ENCODE results near the gene TMOD3.

Gene TMOD3

GRCh38 chr15:51870774-51871173, 41.3 kb downstream of the TMOD3 start:
- peaks cover 4% of the 10 kb centered on the region; the same call in 1 of the 2 replicates for H3K36me3 ChIP-seq (ENCODE audit: low read length)
- no peak overlapping the region for H3K27ac ChIP-seq (ENCODE audit: low read depth, low read length)
- no peaks in the 10 kb centered on the region for H3F3A ChIP-seq (ENCODE audit: insufficient read depth)
- H3K27me3 ChIP-seq (ENCODE audit: low read length), result no peaks in the 10 kb centered on the region
- no peaks in the 10 kb centered on the region for H3K9me2 ChIP-seq (replicated peaks; ENCODE audit: insufficient read depth, low read length)
- no peak overlapping the region for H3K9ac ChIP-seq (ENCODE audit: low read length)
- H2AFZ ChIP-seq (ENCODE audit: low read depth, low read length, severe bottlenecking), result no peak overlapping the region
- no peak overlapping the region for H3K4me2 ChIP-seq (ENCODE audit: low read depth, low read length, poor library complexity, severe bottlenecking)
- no peaks in the 10 kb centered on the region for H4K20me1 ChIP-seq (ENCODE audit: low read depth, low read length)
- no peak overlapping the region for H3K4me3 ChIP-seq (ENCODE audit: insufficient read depth, low read length, poor library complexity, severe bottlenecking)
- no peaks in the 10 kb centered on the region for H3K9me3 ChIP-seq (ENCODE audit: insufficient read depth, low read length)
- no peaks in the 10 kb centered on the region for H3K79me2 ChIP-seq (ENCODE audit: insufficient read depth, low read length)
- TF ChIP-seq CTCF (IDR thresholded peaks at IDR 0.05; ENCODE audit: insufficient read depth, low read length, poor library complexity, severe bottlenecking) (no peak), EZH2phosphoT487 (conservative IDR thresholded peaks at IDR 0.05; ENCODE audit: low read length) (no peak)

GRCh38 chr15:51874751-51875644, 45.5 kb downstream of the TMOD3 start:
- no peak for TF ChIP-seq CTCF (IDR thresholded peaks at IDR 0.05; ENCODE audit: insufficient read depth, low read length, poor library complexity, severe bottlenecking)
- TF ChIP-seq EZH2phosphoT487 (conservative IDR thresholded peaks at IDR 0.05; ENCODE audit: low read length), result no peak
- no peaks in the 10 kb centered on the region for H3F3A ChIP-seq (ENCODE audit: insufficient read depth)
- no peak overlapping the region for H2AFZ ChIP-seq (ENCODE audit: low read depth, low read length, severe bottlenecking)
- H3K4me3 ChIP-seq (ENCODE audit: insufficient read depth, low read length, poor library complexity, severe bottlenecking), result no peak overlapping the region
- H3K36me3 ChIP-seq (ENCODE audit: low read length), result peaks cover 4% of the 10 kb centered on the region; the same call in 1 of the 2 replicates
- H3K4me2 ChIP-seq (ENCODE audit: low read depth, low read length, poor library complexity, severe bottlenecking), result no peak overlapping the region
- no peaks in the 10 kb centered on the region for H4K20me1 ChIP-seq (ENCODE audit: low read depth, low read length)
- H3K79me2 ChIP-seq (ENCODE audit: insufficient read depth, low read length), result no peaks in the 10 kb centered on the region
- no peaks in the 10 kb centered on the region for H3K27me3 ChIP-seq (ENCODE audit: low read length)
- no peak overlapping the region for H3K27ac ChIP-seq (ENCODE audit: low read depth, low read length)
- H3K9me2 ChIP-seq (replicated peaks; ENCODE audit: insufficient read depth, low read length), result no peaks in the 10 kb centered on the region
- H3K9me3 ChIP-seq (ENCODE audit: insufficient read depth, low read length), result no peaks in the 10 kb centered on the region
- H3K9ac ChIP-seq (ENCODE audit: low read length), result no peak overlapping the region

DNA sequence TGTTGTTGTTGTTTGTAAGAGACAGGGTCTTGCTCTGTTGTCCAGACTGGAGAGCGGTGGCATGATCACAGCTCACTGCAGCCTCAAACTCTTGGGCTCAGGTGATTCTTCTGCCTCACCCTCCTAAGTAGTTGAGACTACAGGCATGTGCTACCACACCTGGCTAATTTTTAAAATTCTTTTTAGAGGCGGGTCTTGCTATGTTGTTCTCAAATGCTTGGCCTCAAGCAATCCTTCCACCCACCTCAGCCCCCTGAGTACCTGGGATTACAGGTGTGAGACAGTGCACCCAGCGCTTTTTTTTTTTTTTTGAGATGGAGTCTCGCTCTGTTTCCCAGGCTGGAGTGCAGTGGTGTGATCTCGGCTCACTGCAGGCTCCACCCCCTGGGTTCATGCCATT, 46.7 kb downstream of the TMOD3 start:
- Histone ChIP-seq H3K9ac (ENCODE audit: low read length) (no peak overlapping the region), H3K27ac (ENCODE audit: low read depth, low read length) (no peak overlapping the region), H3K79me2 (ENCODE audit: insufficient read depth, low read length) (no peaks in the 10 kb centered on the region), H3K9me2 (replicated peaks; ENCODE audit: insufficient read depth, low read length) (no peaks in the 10 kb centered on the region), H3K36me3 (ENCODE audit: low read length) (no peaks in the 10 kb centered on the region), H3F3A (ENCODE audit: insufficient read depth) (no peaks in the 10 kb centered on the region), H3K4me2 (ENCODE audit: low read depth, low read length, poor library complexity, severe bottlenecking) (no peak overlapping the region), H3K4me3 (ENCODE audit: insufficient read depth, low read length, poor library complexity, severe bottlenecking) (no peak overlapping the region), H3K9me3 (ENCODE audit: insufficient read depth, low read length) (no peaks in the 10 kb centered on the region), H4K20me1 (ENCODE audit: low read depth, low read length) (no peaks in the 10 kb centered on the region), H3K27me3 (ENCODE audit: low read length) (no peaks in the 10 kb centered on the region), H2AFZ (ENCODE audit: low read depth, low read length, severe bottlenecking) (no peak overlapping the region)
- no peak for TF ChIP-seq EZH2phosphoT487 (conservative IDR thresholded peaks at IDR 0.05; ENCODE audit: low read length)
- TF ChIP-seq CTCF (IDR thresholded peaks at IDR 0.05; ENCODE audit: insufficient read depth, low read length, poor library complexity, severe bottlenecking), result no peak

Data from SU-DHL-6 (cell line).